Stimulated activated CD4-positive, alpha-beta T cell treated with anti-CD3 and anti-CD28 coated beads, Interleukin-15, amount 100 ng/mL, for 48 hours (primary cell): Measurements from ENCODE around the gene EBPL.
"Not testable (repeated sequence)": the region's sequence is repeated elsewhere in the genome, so short reads cannot be mapped to it uniquely, and the experiment has no call there.

Experiments used
- DNase-seq, 2 donors: peaks; one replicate each; pipeline ENCODE4 v3.0.0-alpha.2; 2020; ENCODE audit warnings: low read depth in 2 of 2

The EBPL gene

DNA sequence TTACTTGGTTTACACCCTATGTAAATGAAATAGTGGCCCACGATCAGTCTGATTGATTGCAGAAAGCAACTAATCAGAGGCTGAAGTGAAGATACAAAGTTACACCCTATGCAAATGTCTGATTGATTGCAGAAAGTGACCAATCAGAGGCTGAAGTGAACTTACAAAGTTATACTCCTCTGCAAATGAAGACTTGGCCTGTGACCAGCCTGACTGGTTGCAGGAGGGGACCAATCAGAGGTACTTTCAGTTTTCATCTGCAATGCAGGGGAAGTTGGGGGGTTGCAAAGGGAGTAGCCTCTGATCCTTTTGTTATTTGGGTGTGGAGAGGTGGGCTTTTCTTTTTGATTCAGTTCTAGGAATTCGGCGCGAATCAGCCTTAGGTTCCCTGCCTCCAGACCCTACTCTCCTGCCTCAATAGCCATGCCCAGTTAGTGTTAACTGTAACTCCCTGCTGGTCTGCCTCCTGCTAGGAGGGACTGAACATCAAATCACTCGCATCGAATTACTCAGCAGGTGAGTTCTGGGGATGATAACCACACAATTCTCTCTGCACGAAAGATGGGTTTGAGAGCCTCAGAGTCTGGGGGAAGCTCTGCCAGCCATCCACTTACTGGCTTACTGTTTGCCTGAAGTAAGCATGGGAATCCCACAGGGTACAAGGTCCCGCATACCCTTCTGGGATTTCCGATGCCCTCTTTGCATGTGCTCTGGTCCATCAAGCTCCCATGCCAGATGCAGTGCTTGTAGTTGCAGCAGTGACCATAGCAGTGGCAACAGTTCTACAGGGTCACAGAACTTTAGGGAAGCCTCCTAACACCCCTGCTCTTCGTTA, 55.5 kb downstream of the EBPL start:
- DNase-seq = peak in 1 of 2 donors; percentile 14

DNA sequence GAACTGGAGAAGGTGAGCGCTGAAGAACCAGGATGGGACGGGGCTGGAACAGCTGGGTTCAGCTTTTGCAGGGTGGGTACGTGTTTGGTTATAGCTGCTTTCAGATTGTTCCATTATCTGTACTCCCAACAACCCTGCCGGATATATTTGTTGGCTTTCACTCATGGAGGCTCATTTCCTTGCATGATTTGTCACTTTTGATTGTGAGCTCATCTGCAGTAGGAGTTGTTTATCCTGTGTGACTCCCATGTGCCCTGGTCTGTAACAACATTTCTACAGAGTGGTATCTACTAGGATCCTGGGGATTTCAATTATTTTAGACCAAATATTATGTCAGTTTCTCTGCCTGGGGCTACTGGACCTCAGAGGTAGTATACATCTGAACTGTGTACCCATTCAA, 57.6 kb downstream of the EBPL start:
- no peak for DNase-seq

DNA sequence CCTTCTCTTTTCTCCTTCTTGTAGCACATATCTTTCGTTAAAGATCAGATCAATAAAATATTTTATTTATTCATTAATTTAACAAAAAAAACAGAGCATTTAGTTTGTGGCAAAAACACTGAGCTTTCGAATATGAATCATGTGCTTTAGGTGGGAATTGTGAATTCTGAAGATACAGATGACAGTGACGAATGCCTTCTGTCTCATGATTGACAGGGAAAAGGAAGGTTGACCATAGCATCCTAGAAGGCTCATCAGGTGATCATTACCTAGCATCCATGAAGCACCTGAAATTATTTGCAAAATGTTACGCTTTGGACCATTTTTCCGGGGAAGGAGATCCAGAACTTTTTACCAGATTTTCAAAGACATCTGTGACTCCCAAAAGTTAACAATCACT, 59.1 kb downstream of the EBPL start:
- no peak for DNase-seq

DNA sequence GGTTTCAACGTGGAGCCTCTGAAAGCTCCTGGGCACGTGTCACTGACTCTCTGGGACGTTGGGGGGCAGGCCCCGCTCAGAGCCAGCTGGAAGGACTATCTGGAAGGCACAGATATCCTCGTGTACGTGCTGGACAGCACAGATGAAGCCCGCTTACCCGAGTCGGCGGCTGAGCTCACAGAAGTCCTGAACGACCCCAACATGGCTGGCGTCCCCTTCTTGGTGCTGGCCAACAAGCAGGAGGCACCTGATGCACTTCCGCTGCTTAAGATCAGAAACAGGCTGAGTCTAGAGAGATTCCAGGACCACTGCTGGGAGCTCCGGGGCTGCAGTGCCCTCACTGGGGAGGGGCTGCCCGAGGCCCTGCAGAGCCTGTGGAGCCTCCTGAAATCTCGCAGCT, 60.7 kb downstream of the EBPL start:
- no peak for DNase-seq

DNA sequence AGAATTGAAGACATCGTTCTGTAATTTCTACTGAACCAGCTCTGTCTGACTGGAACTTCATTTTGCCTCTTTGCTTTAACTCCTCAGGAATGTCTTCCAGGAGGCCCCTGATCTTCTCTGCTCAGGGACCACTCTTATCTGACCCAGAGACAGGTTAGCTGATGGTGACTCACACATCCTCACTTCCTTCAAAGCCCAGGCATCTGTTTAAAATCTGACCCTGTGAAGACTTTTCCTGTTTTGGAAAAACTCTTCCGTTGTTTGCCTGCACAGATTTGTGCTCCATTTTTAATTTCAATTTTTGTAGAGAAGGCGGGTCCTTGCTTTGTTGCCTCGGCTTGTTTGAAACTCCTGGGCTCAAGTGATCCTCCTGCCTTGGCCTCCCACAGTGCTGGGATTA, 61.3 kb downstream of the EBPL start:
- no peak for DNase-seq

DNA sequence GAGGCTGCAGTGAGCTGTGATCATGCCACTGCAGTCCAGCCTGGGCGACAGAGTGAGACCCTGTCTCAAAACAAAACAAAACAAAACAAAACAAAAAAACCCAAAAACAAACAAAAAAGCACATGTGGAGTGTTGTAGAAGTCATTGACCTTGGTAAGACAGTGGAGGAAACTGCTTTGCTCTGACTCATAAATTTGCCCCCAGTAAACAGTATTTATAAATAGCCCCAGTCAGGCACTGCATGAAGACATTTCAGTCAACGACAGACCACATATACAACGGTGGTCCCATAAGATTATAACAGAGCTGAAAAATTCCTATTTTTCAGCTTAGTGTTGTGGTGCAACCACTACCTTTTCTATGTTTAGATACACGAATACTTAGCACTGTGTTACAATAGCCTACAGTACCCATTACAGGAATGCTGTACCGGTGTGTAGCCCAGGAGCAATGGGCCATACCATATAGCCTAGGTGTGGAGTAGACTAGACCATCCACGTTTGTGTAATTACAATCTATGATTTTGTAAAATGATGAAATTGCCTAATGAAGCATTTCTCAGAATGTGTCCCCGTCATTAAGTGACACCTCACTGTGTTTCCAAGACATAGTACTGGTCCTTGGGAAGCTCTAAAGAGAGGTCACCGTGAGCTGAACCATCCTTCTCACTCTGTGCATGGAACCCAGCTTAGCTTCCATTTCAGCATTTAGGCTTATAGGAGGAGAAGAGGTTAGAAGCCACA, 61.9 kb downstream of the EBPL start:
- DNase-seq = no peak

DNA sequence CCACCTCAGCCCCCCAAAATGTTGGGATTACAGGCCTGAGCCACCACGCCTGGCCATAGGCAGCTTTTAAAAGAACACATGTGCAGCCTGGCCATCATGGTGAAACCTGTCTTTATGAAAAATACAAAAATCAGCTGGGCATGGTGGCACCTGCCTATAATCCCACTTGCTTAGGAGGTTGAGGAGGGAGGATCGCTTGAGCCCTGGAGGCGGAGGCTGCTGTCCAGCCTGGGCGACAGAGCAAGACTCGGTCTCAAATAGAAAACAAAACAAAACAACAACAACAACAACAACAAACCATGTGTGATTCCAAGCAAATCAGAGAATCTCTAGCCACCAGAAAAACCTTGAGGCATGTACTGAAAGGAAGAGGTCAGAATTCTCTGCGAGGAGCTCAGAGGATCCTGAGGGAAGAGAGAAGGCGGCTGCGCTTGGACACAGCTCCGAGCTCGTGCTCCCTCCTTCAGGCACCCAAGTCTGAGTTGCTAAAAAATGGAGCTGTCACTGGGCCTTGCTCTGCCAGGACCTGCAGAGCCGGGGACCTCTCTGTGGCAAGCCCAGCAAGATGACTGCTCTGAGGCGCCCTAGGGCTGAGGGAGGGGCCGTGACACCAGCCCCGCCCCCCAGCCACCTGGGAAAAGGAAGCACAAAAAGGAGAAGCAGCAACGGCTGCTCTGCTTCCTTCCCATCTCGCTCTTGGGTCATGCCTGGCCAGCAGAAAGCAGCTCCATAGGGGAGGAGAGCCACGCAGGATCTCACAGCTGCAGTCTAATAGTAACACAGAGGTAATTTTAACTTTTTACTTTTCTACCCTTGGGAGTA, 63.2 kb downstream of the EBPL start, which contains the start of gene ARL11:
Gene ARL11, plus strand, starts transcription at position 677 of the 822 bp plus-strand sequence. CDS start 1,941 bp downstream, outside the sequence.
- peak; percentile 31 to 48 for DNase-seq

DNA sequence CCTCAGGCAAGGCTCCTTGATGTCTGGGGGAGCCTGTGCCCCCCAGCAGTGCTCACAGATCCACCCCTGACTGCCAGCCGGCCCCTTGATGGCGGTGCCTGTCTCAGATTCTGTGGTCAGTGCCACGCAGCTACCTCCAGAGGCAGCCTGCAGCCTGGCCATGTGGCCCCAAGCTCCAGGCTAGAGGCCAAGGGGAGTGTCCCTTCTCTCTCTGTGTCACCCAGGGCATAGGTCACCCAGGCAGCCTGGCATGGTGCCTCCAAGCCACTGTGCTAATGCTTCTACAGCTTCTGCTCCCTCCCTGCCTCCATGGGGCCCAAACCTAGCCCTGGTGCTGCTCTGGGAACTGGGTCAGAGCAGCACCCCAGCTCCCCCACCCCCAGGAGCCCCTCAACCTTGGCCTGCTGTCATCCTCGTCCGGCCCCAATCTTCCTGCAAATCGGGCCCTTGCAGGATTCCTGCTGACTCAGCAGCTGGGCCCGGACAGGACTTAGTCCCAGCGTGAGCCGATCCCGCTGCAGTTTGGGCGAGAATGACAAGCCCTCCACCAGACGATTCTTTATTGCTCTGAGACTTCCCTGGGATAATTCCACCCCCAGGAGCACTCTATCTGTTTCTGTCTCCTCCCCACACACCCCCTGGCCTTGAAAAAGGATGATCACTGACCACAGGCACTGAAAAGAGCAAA, 65.8 kb downstream of the EBPL start:
- DNase-seq = no peak

DNA sequence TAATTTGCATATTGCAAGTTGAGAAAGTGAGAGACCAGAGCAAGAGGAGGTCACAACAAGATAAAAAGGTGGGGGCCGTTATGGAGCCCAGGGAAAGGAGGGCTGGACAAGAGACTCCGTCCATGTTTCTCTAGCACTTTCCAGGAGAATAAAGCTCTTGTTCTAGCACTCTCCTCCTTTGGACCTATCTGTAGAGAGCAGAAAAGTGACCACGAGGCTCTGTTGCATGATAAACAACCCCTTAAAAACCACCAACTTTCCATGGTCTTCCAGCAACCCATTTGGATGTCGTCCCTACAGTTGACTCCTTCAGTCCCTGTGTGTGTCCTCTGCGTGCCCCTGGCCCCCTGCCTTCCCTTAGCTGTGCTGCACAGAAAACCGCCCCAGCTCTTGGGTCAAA, 67.1 kb downstream of the EBPL start:
- DNase-seq = no peak

DNA sequence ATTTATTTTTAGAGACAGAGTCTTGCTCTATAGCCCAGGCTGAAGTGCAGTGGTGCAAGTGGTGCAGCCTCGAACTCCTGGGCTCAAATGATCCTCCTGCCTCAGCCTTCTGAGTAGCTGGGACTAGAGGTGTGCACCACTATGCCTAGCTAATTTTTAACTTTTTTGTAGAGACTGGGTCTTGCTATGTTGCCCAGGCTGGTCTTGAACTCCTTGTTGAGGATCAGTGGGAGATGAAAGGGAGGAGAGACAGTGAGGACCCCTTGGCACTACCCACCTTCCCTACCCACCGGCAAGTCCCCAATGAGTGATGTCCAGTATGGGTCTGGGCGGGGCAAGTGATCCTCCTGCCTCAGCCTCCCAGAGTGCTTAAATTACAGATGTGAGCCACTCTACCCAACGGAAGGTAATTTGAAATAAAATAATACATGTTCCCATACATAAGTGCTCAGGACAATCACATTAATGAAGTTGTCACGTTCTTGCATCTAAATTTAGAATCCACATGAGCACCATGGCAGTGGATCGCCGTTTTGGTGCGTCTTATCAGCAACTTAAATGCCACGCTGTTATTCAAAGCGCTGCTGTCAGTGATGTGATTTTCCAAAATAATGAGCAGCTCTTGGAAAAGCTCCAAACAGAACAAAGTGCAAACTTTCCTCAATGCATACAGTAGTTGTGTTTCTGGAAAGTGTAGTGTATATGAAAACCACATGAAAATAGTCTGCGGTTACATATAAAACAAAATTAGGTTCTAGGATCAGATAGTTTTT, 68.9 kb downstream of the EBPL start:
- DNase-seq = no peak

DNA sequence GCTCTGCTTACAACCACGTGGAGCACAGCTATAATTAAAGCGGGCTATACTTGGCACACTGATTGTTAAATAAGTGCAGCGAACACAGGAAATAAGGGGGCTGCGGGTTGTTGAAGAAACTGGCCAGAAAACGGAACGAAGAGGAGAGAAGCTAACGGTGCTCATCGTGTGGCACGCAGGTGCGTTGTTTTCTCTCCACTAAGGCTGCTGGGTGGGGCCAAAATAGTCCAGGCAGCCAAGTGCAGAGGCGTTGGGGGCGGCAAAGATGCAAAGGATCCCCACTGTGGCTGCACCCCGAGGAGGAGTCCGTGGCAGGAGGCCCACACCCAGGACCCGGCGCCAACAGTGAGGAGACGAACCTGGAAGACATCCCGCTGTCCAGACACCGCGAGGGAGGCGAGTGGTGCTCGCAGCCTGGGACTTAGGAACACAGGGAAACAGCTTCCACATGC, 71.1 kb downstream of the EBPL start:
- DNase-seq = no peak

DNA sequence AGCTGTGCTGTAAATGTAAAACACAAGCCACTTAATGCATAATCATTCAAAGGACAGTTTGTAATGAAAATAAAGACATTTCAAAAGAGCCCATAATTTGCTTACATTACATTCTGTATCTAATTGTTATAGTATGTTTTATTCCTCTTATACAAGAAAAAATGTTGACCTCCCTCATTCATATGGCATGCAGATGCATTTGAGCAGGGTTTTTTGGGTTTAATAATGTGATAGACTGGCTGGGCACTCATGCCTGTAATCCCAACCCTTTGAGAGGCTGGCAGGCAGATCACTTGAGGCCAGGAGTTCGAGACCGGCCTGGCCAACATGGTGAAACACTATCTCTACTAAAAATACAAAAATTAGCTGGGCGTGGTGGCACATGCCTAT, 74.6 kb downstream of the EBPL start:
- no peak for DNase-seq

DNA sequence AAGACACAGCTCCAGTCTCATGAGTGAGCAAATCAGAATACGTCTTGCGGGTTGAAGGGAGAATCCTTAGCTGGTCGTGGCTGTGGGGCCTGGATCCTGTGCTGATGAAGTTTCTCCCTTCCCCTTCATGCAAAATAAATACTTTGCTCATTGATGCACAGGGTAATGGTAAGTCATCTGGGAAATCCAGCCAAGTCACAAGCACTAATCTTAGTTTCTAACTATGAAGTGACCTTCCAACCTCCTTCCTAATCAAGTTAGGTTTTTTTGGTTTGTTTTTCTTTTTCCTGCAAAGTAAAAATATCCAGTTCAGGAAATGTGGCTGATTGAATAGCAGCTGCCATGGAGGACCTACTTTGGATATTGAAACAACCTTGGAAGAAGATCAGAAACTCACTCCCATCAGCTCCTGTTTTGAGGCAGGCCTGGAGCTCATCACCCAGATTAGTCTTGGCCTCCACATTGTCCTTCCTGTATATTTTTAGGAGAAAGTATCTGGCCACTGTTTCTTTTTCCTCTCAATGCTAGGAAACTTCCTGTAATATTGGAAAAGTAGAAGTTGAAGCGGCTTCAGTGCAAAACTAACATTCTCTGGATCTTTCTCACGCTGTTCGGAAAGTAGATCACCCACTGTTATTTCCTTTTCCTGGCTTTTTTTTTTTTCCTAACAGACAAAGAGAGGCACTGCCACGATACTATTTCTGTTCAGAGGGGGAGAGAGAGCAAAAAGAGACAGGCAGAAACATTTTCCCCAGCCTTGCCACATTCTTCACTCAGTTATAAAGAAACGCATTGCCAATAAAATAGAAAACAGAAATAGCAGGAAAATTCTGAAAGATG, 75.2 kb downstream of the EBPL start:
- no peak for DNase-seq

DNA sequence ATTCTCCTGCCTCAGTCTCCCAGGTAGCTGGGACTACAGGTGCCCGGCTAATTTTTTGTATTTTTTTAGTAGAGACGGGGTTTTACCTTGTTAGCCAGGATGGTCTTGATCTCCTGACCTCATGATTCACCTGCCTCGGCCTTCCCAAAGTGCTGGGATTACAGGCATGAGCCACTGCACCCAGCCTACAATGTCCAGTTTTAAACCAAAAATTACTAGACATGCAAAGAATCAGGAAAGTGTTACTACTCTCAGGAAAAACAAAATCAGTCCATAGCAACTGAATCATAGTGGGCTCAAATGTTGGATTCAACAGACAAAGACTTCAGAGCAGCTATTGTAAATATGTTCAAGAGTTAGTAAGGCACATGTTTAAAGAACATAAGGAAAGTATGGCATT, 79.2 kb downstream of the EBPL start:
- not testable (repeated sequence) for DNase-seq
